BE2C (cell line): ENCODE data around the gene SRGAP1.
A peak's percentile ranks its signal among the peaks of the same experiment; 100 is the strongest.

Source experiments
- DNase-seq: peaks from one replicate; pipeline ENCODE4 v3.0.0-alpha.2; 2020
- H3K27me3 ChIP-seq: fragments of 250-450 bp; sonication (Bioruptor Pico); 2 replicates; pipeline ENCODE4 v1.5.1; 2020; ENCODE audit warnings: mild to moderate bottlenecking
- H3K36me3 ChIP-seq: fragments of 250-450 bp; sonication (Bioruptor Pico); 2 replicates; pipeline ENCODE4 v1.5.1; 2020; ENCODE audit warnings: mild to moderate bottlenecking
- H3K4me1 ChIP-seq: fragments of 250-450 bp; sonication (Bioruptor Pico); 2 replicates; pipeline ENCODE4 v1.5.1; 2020
- H3K4me3 ChIP-seq: 2 replicates; pipeline ENCODE4 v1.5.1; 2011; ENCODE audit warnings: low read depth, low read length
- H3K9me3 ChIP-seq: fragments of 250-450 bp; sonication (Bioruptor Pico); 2 replicates; pipeline ENCODE4 v1.5.1; 2020
- TF ChIP-seq, protein P1 (sequence below): IDR thresholded peaks from 2 replicates; pipeline ENCODE4 v1.5.1; 2012; ENCODE audit warnings: mild to moderate bottlenecking, low read depth, low read length

Gene SRGAP1

DNA sequence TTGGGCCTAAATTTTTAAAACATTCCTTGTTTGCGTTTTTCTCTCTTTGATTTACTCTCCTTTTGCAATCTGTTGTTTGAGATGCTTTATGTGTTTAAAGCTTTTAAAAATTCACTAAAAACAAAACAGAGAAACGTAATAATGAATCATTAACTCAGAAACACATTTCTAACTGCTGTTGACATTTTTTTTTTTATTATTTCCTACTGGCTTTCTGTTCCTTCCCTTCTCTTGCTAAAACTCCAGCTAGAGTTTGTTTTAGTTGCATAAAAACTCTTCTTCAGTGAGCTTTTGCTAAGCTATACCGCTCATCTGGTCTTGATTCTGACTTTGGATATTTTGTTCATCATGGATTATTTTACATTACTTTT, 29.0 kb upstream of the SRGAP1 start:
- TF ChIP-seq, protein P1, sequence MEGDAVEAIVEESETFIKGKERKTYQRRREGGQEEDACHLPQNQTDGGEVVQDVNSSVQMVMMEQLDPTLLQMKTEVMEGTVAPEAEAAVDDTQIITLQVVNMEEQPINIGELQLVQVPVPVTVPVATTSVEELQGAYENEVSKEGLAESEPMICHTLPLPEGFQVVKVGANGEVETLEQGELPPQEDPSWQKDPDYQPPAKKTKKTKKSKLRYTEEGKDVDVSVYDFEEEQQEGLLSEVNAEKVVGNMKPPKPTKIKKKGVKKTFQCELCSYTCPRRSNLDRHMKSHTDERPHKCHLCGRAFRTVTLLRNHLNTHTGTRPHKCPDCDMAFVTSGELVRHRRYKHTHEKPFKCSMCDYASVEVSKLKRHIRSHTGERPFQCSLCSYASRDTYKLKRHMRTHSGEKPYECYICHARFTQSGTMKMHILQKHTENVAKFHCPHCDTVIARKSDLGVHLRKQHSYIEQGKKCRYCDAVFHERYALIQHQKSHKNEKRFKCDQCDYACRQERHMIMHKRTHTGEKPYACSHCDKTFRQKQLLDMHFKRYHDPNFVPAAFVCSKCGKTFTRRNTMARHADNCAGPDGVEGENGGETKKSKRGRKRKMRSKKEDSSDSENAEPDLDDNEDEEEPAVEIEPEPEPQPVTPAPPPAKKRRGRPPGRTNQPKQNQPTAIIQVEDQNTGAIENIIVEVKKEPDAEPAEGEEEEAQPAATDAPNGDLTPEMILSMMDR, result no peak
- Histone ChIP-seq H3K36me3 (no peaks in the 10 kb centered on the region), H3K4me1 (no peaks in the 10 kb centered on the region), H3K9me3 (no peaks in the 10 kb centered on the region), H3K4me3 (no peak overlapping the region), H3K27me3 (no peaks in the 10 kb centered on the region; the same call in 1 of the 2 replicates)
- DNase-seq, result no peak

DNA sequence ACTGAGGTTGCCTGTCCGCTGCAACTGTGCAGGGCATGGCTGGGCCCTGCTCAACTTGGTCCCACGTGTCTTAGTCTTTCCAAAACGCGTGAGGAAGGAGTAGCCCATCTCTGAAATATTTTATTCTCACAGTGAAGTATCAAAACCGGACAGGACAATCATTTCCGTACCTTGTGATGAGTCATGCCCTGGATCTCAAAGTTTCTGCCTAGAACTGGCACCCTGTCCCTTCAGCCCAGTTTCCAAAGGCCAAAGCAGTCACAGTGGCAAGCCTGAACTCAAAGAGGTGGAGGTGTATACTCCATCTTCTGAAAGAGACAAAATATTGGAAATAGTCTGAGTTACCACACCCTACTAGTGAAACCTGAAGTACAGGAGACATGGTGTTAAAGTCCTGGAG, 28.5 kb upstream of the SRGAP1 start:
- Histone ChIP-seq H3K4me1 (no peaks in the 10 kb centered on the region), H3K9me3 (no peaks in the 10 kb centered on the region), H3K4me3 (no peak overlapping the region), H3K27me3 (no peaks in the 10 kb centered on the region; the same call in 1 of the 2 replicates), H3K36me3 (no peaks in the 10 kb centered on the region)
- TF ChIP-seq, protein P1, result no peak
- DNase-seq, result no peak

DNA sequence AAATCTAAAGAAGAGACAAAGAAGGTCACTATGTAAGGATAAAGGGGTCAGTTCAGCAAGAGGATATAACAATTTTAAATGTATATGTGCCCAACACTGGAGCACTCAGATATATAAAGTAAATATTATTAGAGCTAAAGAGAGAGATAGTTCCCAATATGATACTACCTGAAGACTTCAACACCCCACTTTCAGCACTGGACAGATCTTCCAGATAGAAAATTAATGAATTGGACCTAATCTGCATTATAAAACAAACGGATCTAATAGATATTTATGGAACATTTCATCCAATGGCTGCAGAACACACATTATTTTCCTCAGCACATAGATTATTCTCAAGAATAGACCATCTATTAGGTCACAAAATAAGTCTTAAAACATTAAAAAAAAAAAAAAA, 24.1 kb upstream of the SRGAP1 start:
- Histone ChIP-seq H3K27me3 (no peaks in the 10 kb centered on the region; the same call in 1 of the 2 replicates), H3K4me3 (no peak overlapping the region), H3K36me3 (no peaks in the 10 kb centered on the region), H3K9me3 (no peaks in the 10 kb centered on the region), H3K4me1 (no peaks in the 10 kb centered on the region)
- TF ChIP-seq, protein P1, result no peak
- DNase-seq, result no peak

DNA sequence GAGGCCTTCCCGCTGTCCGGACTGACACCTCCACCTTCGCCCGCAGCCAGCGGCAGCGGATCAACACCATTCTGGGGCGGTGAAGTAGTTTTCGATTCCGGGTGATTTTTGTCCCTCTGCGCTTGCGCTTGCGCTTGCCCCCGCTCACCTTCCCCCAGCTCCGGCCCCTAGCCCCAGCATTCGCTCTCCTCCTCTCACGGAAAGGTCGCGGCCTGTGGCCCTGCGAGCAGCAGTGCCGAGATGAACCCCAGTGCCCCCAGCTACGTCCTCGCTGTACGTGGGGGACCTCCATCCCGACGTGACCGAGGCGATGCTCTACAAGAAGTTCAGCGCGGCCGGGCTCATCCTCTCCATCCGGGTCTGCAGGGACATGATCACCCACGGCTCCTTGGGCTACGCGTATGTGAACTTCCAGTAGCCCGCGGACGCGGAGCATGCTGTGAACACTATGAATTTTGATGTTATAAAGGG, 22.7 kb upstream of the SRGAP1 start:
- Histone ChIP-seq H3K4me1 (no peaks in the 10 kb centered on the region), H3K36me3 (no peaks in the 10 kb centered on the region), H3K9me3 (no peaks in the 10 kb centered on the region), H3K27me3 (no peaks in the 10 kb centered on the region; the same call in 1 of the 2 replicates), H3K4me3 (no peak overlapping the region)
- no peak for DNase-seq
- TF ChIP-seq, protein P1, result no peak

DNA sequence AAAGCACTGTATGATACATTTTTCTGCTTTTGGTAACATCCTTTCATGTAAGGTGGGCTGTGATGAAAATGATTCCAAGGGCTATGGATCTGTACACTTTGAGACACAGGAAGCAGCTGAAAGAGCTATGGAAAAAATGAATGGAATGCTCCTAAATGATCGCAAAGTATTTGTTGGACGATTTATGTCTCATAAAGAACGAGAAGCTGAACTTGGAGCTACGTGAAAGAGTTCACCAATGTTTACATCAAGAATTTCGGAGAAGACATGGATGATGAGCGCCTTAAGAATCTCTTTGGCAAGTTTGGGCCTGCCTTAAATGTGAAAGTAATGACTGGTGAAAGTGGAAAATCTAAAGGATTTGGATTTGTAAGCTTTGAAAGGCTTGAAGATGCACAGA, 22.1 kb upstream of the SRGAP1 start:
- no peak overlapping the region for H3K4me3 ChIP-seq
- H3K9me3 ChIP-seq, result no peaks in the 10 kb centered on the region
- TF ChIP-seq, protein P1, result no peak
- no peaks in the 10 kb centered on the region for H3K36me3 ChIP-seq
- H3K4me1 ChIP-seq, result no peaks in the 10 kb centered on the region
- no peak for DNase-seq
- H3K27me3 ChIP-seq, result no peaks in the 10 kb centered on the region; the same call in 1 of the 2 replicates

DNA sequence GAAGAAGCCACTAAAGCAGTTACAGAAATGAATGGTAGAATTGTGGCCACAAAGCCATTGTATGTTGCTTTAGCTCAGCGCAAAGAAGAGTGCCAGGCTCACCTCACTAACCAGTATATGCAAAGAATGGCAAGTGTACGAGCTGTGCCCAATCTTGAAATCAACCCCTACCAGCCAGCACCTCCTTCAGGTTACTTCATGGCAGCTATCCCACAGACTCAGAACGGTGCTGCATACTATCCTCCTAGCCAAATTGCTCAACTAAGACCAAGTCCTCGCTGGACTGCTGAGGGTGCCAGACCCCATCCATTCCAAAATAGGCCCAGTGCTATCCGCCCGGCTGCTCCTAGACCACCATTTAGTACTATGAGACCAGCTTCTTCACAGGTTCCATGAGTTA, 21.5 kb upstream of the SRGAP1 start:
- no peaks in the 10 kb centered on the region for H3K9me3 ChIP-seq
- H3K27me3 ChIP-seq, result no peaks in the 10 kb centered on the region; the same call in 1 of the 2 replicates
- TF ChIP-seq, protein P1, result 0 out of 2 replicates have a peak, but pooled peaks have one; percentile 2
- no peak for DNase-seq
- no peaks in the 10 kb centered on the region for H3K36me3 ChIP-seq
- no peak overlapping the region for H3K4me3 ChIP-seq
- no peaks in the 10 kb centered on the region for H3K4me1 ChIP-seq
